CD4-positive, alpha-beta T cell (primary cell): ENCODE results near the gene RPL23. TPM values are rescaled to one million over a fixed set of nuclear protein-coding genes. Genes with fewer than 3 reads are reported as not detected.
A peak's percentile ranks its signal among the peaks of the same experiment; 100 is the strongest.

Experiments
- ATAC-seq: fragments of 200-7000 bp; cut with Tn5 transposase; one replicate; pipeline ENCODE4 v1.10.0; 2022; ENCODE audit warnings: mild to moderate bottlenecking; ENCODE audit not compliant: poor library complexity
- CTCF ChIA-PET: fragments of 350-600 bp; sonication (Branson Sonifier 250); formaldehyde crosslinking; loops from one replicate; lab custom pipeline; 2021; ENCODE audit warnings: antibody characterized with exemption, inconsistent platforms; lab: Charles Lee
- POLR2A ChIA-PET: fragments of 350-600 bp; sonication (Branson Sonifier 250); formaldehyde crosslinking; loops from one replicate; lab custom pipeline; 2021; ENCODE audit warnings: antibody characterized with exemption, inconsistent platforms; lab: Charles Lee
- DNase-seq, 14 experiments: peaks; one replicate each; pipeline ENCODE4 v3.0.0-alpha.2; 2013 to 2020; ENCODE audit warnings: mixed read lengths in 2 of 14
- H3K27ac ChIP-seq, 2 donors: one replicate each; pipeline versions ENCODE4 v1.5.1 to v1.7.0; 2013; ENCODE audit warnings: low read length in 2 of 2, low read depth in 1 of 2, mild to moderate bottlenecking in 1 of 2
- H3K27me3 ChIP-seq, 2 experiments: 1 replicate in 1 of 2; 2 replicates in 1 of 2; pipeline versions ENCODE4 v1.6.1 to v1.7.0; 2013; ENCODE audit warnings: low read length in 2 of 2, control low read depth in 1 of 2, mild to moderate bottlenecking in 1 of 2, moderate library complexity in 1 of 2; ENCODE audit not compliant: insufficient read depth in 2 of 2, control insufficient read depth in 1 of 2
- H3K36me3 ChIP-seq: one replicate; pipeline ENCODE4 v1.6.1; 2013; ENCODE audit warnings: low read length, control low read depth; ENCODE audit not compliant: insufficient read depth
- H3K4me1 ChIP-seq: one replicate; pipeline ENCODE4 v1.6.1; 2013; ENCODE audit warnings: low read length, control low read depth; ENCODE audit not compliant: insufficient read depth
- H3K4me3 ChIP-seq: one replicate; pipeline ENCODE4 v1.5.1; 2013; ENCODE audit warnings: mild to moderate bottlenecking, low read length, moderate library complexity
- H3K9me3 ChIP-seq, 2 experiments: 1 replicate in 1 of 2; 2 replicates in 1 of 2; pipeline versions ENCODE4 v1.6.1 to v1.7.0; 2013; ENCODE audit warnings: low read length in 2 of 2, mild to moderate bottlenecking in 2 of 2, control low read depth in 1 of 2, moderate library complexity in 1 of 2; ENCODE audit not compliant: control insufficient read depth in 1 of 2, insufficient read depth in 1 of 2
- H3K27ac Mint-ChIP-seq: one replicate; pipeline ENCODE4 v1.8.0; 2020; ENCODE audit warnings: mixed read lengths
- H3K27me3 Mint-ChIP-seq: one replicate; pipeline ENCODE4 v1.8.0; 2021; ENCODE audit warnings: mixed read lengths
- H3K36me3 Mint-ChIP-seq: one replicate; pipeline ENCODE4 v1.8.0; 2021; ENCODE audit warnings: low read depth, mixed read lengths
- H3K4me1 Mint-ChIP-seq: one replicate; pipeline ENCODE4 v1.8.0; 2021; ENCODE audit warnings: low read depth, mixed read lengths
- H3K4me3 Mint-ChIP-seq: one replicate; pipeline ENCODE4 v1.8.0; 2020; ENCODE audit warnings: mild to moderate bottlenecking, mixed read lengths
- H3K9me3 Mint-ChIP-seq: one replicate; pipeline ENCODE4 v1.8.0; 2020; ENCODE audit warnings: mixed read lengths
- CTCF ChIP-seq: fragments of 200-600 bp; IDR thresholded peaks from one replicate; pipeline ENCODE4 v1.8.0; 2022; ENCODE audit warnings: antibody characterized with exemption, mild to moderate bottlenecking
- intact Hi-C, 2 experiments: fragments of 100-400 bp; cut with DNase I in 1 of 2; cut with micrococcal nuclease in 1 of 2; formaldehyde crosslinking; loops; one replicate each; pipeline versions ENCODE4 v1.15.1 to v1.9.0; 2023 to 2025; cut with DNase I, micrococcal nuclease
- total RNA-seq, 174 experiments: library from RNA in 2 of 174; stranded (reverse) in 2 of 174; gene quantifications; one replicate each; pipeline ENCODE4 v1.2.3 and lab custom pipeline; 2021 to 2026

The RPL23 gene
- total RNA-seq, 2 experiments from 2014 or later = 2,293 to 2,296 TPM

GRCh38 chr17:38851434-38851833 is 2.1 kb downstream of the RPL23 start:
- Mint-ChIP-seq H3K9me3 (no peaks in the 10 kb centered on the region), H3K27me3 (no peaks in the 10 kb centered on the region), H3K4me3 (peak overlapping the region; percentile 90), H3K27ac (peak overlapping the region; percentile 96), H3K36me3 (peaks cover 67% of the 10 kb centered on the region), H3K4me1 (peaks cover 39% of the 10 kb centered on the region)
- no peak for DNase-seq
- no peaks in the 10 kb centered on the region for H3K9me3 ChIP-seq
- H3K27ac ChIP-seq = peak overlapping the region in 1 of 2 donors; percentile 86
- no peak for ATAC-seq
- H3K27me3 ChIP-seq = no peaks in the 10 kb centered on the region
- peak overlapping the region; percentile 67 for H3K4me3 ChIP-seq
- H3K36me3 ChIP-seq = peaks cover 60% of the 10 kb centered on the region
- intact Hi-C loops = loop anchor here in 1 of 2 experiments (5.0 kb wide), 2 partner anchors 46 to 301 kb away; partner anchors contain the start of gene PLXDC1
- CTCF ChIA-PET = interaction anchor here (1.1 kb wide), 1 partner anchor 20 kb away, joined by 3 read pairs; no protein-coding TSS in a partner anchor
- POLR2A ChIA-PET = interaction anchor here (1.2 to 3.4 kb wide), 4 partner anchors 26 to 99 kb away, joined by 3 to 55 read pairs (median 18); partner anchors contain the start of genes CWC25 and PSMB3
- H3K4me1 ChIP-seq = peaks cover 29% of the 10 kb centered on the region
- no peak for TF ChIP-seq CTCF

- Mint-ChIP-seq H3K9me3 (no peaks in the 10 kb centered on the region), H3K4me3 (peak overlapping the region; percentile 46), H3K36me3 (peaks cover 67% of the 10 kb centered on the region), H3K27me3 (no peaks in the 10 kb centered on the region), H3K4me1 (peaks cover 39% of the 10 kb centered on the region), H3K27ac (peak overlapping the region; percentile 96)
- no peak for DNase-seq
- peaks cover 61% of the 10 kb centered on the region for H3K36me3 ChIP-seq
- no peak overlapping the region for H3K4me3 ChIP-seq
- peaks cover 29% of the 10 kb centered on the region for H3K4me1 ChIP-seq
- no peak for ATAC-seq
- peak overlapping the region in 1 of 2 donors; percentile 20 for H3K27ac ChIP-seq
- CTCF ChIA-PET = interaction anchor here (1.4 kb wide), 1 partner anchor 19 kb away, joined by 4 read pairs; the partner anchor contains the start of gene LASP1
- POLR2A ChIA-PET = interaction anchor here (1.2 kb wide), 1 partner anchor 25 kb away, joined by 3 read pairs; the partner anchor contains the start of gene CWC25
- H3K27me3 ChIP-seq = no peaks in the 10 kb centered on the region
- H3K9me3 ChIP-seq = no peaks in the 10 kb centered on the region
- intact Hi-C loops = loop anchor here in 1 of 2 experiments (5.0 kb wide), 2 partner anchors 47 to 302 kb away; partner anchors contain the start of gene PLXDC1
- TF ChIP-seq CTCF = no peak
Observed at GRCh38 chr17:38850374-38850773, 3.1 kb downstream of the RPL23 start.

- Mint-ChIP-seq H3K4me3 (no peak overlapping the region), H3K27me3 (no peaks in the 10 kb centered on the region), H3K36me3 (peaks cover 67% of the 10 kb centered on the region), H3K27ac (no peak overlapping the region), H3K9me3 (no peaks in the 10 kb centered on the region), H3K4me1 (peaks cover 39% of the 10 kb centered on the region)
- Histone ChIP-seq H3K27ac (no peak overlapping the region), H3K36me3 (peaks cover 61% of the 10 kb centered on the region), H3K27me3 (no peaks in the 10 kb centered on the region), H3K4me1 (peaks cover 21% of the 10 kb centered on the region), H3K9me3 (no peaks in the 10 kb centered on the region), H3K4me3 (no peak overlapping the region)
- TF ChIP-seq CTCF = no peak
- DNase-seq (no peak), ATAC-seq (no peak)
- ChIA-PET CTCF (interaction anchor here (0.6 kb wide), 1 partner anchor 120 kb away, joined by 3 read pairs; no protein-coding TSS in a partner anchor), POLR2A (interaction anchor here (0.9 kb wide), 1 partner anchor 20 kb away, joined by 7 read pairs; the partner anchor contains the start of gene LASP1)
- intact Hi-C loops = no loop called here
Observed at GRCh38 chr17:38848939-38849605, 4.4 kb downstream of the RPL23 start.
